ENCODE data around the gene HMCN2. TPM values are rescaled to one million over a fixed set of nuclear protein-coding genes. Genes with fewer than 3 reads are reported as not detected.

The HMCN2 gene
- total RNA-seq, 1 experiment from 2014 or later: 8.6 TPM

DNA sequence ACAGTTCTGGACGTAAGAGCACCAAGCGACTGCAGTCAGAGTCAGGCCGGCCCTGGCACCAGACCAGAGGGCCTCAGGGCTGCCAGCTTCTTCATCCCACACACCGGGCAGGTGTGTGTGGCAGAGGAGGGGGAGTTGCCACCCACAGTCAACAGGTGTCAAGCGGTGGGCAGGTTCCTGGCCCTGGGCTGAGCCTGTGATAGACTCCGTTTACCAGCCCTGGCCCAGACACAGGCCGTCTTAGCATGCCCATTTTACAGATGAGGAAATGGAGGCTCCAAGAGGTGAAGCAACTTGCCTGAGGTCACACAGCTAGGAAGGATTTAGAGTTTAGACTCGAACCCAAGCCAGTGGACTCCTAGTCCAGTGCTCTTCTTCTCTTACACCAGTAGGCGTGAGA is 71.8 kb downstream of the HMCN2 start:
- Histone ChIP-seq H4K8ac (replicated peaks; ENCODE audit: insufficient read length, low read depth, low read length) (no peak overlapping the region), H3K56ac (ENCODE audit: insufficient read length, low read depth, low read length) (no peak overlapping the region), H3K4ac (ENCODE audit: low read depth, low read length) (no peak overlapping the region), H2AFZ (ENCODE audit: low read length) (no peak overlapping the region), H3K9ac (ENCODE audit: extremely low read depth, insufficient read length, low read length) (no peak overlapping the region), H3K9me3 (ENCODE audit: control insufficient read depth, low read depth, low read length) (no peaks in the 10 kb centered on the region), H2BK5ac (ENCODE audit: insufficient read length, low read length) (no peak overlapping the region), H3K79me2 (ENCODE audit: insufficient read depth, low read length) (no peaks in the 10 kb centered on the region), H4K20me1 (ENCODE audit: control insufficient read depth, insufficient read depth, insufficient read length) (no peaks in the 10 kb centered on the region), H2BK15ac (ENCODE audit: low read depth, low read length) (no peak overlapping the region), H3K79me1 (ENCODE audit: insufficient read depth, low read depth, low read length, poor library complexity, severe bottlenecking) (no peaks in the 10 kb centered on the region), H3K27me3 (ENCODE audit: insufficient read depth, low read length) (no peaks in the 10 kb centered on the region), H3K18ac (ENCODE audit: insufficient read length, low read depth, low read length) (no peak overlapping the region), H2BK20ac (ENCODE audit: low read depth, low read length, poor library complexity, severe bottlenecking) (no peak overlapping the region), H3T11ph (ENCODE audit: low read length) (no peak overlapping the region), H3K27ac (ENCODE audit: insufficient read length, low read depth, low read length) (no peak overlapping the region), H4K5ac (ENCODE audit: insufficient read length, low read depth, low read length) (no peak overlapping the region), H3K4me1 (ENCODE audit: insufficient read depth, low read length) (no peaks in the 10 kb centered on the region), H2BK120ac (ENCODE audit: low read depth, low read length, poor library complexity, severe bottlenecking) (no peak overlapping the region), H4K91ac (ENCODE audit: insufficient read length, low read depth, low read length) (no peak overlapping the region), H2AK5ac (ENCODE audit: insufficient read length, low read length) (no peak overlapping the region), H3K23me2 (ENCODE audit: insufficient read length, low read depth, low read length, poor library complexity, severe bottlenecking) (no peaks in the 10 kb centered on the region), H3K14ac (ENCODE audit: insufficient read depth, low read length) (no peak overlapping the region), H3K23ac (ENCODE audit: insufficient read length, low read depth, low read length) (no peak overlapping the region), H2BK12ac (ENCODE audit: insufficient read length, low read depth, low read length) (no peak overlapping the region), H3K4me2 (ENCODE audit: insufficient read depth, insufficient read length, low read length) (no peak overlapping the region)
- Mint-ChIP-seq H3K4me3 (no peak overlapping the region), H3K9me3 (no peaks in the 10 kb centered on the region), H3K27me3 (ENCODE audit: low read depth) (no peaks in the 10 kb centered on the region), H3K27ac (no peak overlapping the region), H3K36me3 (ENCODE audit: insufficient read depth in 1 of 3, low read depth in 3 of 3) (peaks cover 0 to 4% (median 0%) of the 10 kb centered on the region in 3 experiments; a peak in 2 of 7 replicates), H3K4me1 (peaks cover 4 to 8% of the 10 kb centered on the region in 2 experiments; a peak in 2 of 4 replicates)
- WGBS (ENCODE audit: extremely low coverage, insufficient read length, low lambda C conversion rate): no CpG with 5 or more reads among the region's 9 CpGs
- no peak for DNase-seq
- TF ChIP-seq, protein P1, sequence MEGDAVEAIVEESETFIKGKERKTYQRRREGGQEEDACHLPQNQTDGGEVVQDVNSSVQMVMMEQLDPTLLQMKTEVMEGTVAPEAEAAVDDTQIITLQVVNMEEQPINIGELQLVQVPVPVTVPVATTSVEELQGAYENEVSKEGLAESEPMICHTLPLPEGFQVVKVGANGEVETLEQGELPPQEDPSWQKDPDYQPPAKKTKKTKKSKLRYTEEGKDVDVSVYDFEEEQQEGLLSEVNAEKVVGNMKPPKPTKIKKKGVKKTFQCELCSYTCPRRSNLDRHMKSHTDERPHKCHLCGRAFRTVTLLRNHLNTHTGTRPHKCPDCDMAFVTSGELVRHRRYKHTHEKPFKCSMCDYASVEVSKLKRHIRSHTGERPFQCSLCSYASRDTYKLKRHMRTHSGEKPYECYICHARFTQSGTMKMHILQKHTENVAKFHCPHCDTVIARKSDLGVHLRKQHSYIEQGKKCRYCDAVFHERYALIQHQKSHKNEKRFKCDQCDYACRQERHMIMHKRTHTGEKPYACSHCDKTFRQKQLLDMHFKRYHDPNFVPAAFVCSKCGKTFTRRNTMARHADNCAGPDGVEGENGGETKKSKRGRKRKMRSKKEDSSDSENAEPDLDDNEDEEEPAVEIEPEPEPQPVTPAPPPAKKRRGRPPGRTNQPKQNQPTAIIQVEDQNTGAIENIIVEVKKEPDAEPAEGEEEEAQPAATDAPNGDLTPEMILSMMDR (conservative IDR thresholded peaks at IDR 0.05): no peak

All from H9 (cell line).